ENCODE measurements around the gene FAM193B.
"Not testable (repeated sequence)": the region's sequence is repeated elsewhere in the genome, so short reads cannot be mapped to it uniquely, and the experiment has no call there.

Gene FAM193B

DNA sequence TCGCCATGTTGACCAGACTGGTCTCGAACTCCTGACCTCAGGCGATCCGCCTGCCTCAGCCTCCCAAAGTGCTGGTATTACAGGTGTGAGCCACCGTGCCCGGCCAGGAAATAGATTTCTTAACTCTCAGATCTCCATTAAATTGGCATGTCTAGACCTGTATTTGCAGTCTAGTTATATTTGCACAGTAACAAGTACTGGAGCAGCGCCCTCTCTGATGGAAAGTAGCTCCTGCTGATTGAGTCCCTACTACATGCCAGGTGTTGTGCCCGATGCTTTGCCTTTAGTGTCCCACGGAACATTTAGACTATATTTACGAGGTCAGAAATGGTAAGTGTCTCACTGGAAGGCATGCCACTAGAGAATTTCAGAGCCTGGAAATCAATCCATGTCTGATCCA is 21.8 kb upstream of the FAM193B start:
- DNase-seq (ENCODE audit: low spot score): no peak

DNA sequence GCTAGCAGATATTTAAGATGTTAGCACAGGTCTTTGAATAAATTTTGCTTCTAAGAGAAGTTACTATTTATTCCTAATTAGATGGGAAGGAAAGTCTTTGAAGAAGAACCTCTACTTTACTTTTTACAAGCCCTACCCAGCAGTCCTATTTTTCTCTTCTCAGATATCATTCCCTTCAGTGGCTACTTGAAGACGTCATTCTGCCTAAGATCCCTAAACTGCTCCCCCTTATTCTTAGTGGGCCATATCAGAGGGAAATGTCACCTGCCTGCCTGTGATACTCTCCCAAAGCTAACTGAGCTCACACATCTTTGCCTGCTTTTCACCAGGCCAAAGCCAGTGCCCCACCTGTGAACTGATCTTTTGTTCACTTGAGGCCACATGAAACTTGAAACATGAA is 21.1 kb upstream of the FAM193B start:
- DNase-seq (ENCODE audit: low spot score): no peak

DNA sequence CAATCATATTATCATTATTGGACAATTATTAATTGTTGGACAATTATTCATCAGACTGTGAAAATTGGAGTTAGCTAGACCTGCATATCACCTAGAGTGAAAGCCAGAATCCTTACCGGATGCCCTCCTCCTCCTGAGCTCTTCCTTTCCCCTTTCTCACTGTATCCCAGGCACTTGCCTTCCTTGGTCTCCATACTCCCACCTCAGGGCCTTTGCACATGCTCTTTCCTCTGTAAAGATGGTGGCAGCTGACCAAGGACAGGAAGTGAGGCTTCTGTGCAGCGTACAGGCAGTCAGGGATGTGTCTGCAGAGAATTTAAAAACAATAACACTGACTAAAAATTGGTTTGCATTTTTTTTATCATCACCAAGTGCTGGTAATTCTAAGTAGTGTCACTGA is 15.5 kb upstream of the FAM193B start:
- DNase-seq (ENCODE audit: low spot score): no peak

DNA sequence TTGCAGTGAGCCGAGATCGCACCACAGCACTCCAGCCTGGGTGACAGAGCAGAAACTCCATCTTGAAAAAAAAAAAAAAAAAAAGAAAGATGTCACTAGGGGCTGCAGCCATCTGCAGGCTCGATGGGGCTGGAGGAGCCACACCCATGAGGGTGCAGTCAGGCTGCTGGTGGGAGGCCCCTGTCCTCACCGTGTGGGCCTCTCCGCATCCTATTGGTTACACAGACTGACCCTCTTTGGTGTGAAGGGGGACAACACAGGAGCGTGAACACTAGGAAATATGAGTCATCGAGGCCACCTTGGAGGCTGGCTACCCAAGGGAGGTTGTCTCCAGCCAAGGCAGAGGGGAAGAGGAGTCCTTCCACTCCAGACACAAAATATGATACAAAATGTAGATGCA is 14.0 kb upstream of the FAM193B start:
- DNase-seq (ENCODE audit: low spot score): no peak

DNA sequence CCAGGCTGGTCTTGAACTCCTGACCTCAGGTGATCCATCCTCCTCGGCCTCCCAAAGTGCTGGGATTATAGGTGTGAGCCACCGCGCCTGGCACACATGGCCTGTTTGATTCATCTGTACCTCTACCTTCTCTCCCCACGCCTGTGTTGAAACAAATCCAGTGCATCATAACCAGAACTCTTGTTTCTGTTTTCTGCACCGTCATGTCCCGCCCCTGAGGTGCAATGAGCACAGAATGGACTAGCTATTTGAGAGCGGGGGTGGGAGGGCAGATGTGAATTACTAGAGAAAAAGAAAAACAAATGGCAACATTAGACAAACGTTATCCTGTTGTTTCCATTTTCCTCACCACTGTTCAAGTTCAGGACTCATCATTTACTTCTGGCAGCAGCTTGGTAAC is 10.7 kb upstream of the FAM193B start:
- DNase-seq (ENCODE audit: low spot score): no peak

DNA sequence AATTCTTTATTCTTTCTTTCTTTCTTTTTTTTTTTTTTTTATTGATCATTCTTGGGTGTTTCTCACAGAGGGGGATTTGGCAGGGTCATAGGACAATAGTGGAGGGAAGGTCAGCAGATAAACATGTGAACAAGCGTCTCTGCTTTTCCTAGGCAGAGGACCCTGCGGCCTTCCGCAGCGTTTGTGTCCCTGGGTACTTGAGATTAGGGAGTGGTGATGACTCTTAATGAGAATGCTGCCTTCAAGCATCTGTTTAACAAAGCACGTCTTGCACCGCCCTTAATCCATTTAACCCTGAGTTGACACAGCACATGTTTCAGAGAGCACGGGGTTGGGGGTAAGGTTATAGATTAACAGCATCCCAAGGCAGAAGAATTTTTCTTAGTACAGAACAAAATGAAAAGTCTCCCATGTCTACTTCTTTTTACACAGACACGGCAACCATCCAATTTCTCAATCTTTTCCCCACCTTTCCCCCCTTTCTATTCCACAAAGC is 5.1 kb upstream of the FAM193B start:
- not testable (repeated sequence) for DNase-seq (ENCODE audit: low spot score)

DNA sequence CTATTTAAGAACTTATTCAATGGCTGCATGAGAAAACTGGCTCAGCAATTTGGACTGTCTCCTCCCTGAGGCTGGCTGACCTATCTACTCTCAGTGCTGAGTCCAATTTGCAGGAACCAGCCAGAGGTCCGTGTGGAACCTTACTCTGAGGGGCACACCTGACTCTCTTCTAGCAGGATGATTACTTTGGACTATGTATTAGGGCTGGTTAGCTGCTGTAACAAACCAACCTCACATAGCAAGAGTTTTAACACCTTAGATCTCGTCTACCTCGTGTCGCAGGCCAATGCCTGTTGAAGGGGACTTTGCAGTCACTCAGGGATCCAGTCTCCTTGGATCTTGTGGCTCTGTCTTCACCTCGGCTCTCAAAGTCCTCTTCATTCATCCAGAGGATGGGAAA is 3.4 kb upstream of the FAM193B start:
- no peak for DNase-seq (ENCODE audit: low spot score)

DNA sequence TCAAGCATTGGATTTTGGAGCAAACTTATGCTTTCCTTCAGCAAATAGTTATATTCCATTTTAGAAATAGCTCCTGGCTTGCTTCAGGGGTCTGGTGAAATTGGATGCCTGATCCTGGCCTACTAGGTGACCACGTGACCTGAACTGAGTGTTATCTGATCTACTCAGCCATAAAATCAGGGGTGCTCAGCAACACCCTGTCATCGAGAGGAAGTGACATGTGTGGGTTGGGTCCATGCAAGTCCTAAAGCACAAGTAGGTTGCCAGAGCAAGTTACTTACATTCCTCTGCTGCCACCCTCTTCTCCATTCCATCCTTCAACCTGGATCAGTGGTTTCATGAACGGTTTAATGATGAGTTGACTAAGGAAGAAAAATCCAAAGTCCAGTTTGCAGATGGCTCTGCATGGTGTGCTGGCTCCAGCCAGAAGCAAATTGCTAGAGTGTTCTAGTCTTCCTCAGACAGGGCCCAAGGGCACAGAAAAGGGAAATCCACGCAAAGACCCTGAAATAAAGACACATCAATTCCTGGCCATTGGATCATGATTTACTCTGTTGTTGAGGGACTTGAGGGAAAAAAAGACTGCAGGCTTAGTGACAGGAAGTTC is 2.8 kb upstream of the FAM193B start:
- DNase-seq (ENCODE audit: low spot score): peak; percentile 24

DNA sequence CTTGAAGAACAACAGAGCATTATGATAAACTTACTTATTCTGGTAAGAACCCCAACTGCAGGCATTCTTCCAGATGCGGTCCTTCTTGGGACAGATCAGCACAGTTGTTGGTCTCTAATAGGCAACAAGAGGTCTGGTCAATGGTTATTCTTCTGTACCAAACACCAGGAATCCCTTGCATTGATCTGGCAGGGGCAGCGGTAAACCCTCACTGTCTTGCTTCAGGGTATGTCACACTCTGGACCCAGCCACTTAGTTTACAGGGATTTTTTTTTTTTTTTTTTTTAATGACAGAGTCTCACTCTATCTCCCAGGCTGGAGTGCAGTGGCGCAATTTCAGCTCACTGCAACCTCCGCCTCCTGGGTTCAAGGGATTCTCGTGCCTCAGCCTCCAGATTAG is 1.3 kb upstream of the FAM193B start:
- DNase-seq (ENCODE audit: low spot score): no peak

DNA sequence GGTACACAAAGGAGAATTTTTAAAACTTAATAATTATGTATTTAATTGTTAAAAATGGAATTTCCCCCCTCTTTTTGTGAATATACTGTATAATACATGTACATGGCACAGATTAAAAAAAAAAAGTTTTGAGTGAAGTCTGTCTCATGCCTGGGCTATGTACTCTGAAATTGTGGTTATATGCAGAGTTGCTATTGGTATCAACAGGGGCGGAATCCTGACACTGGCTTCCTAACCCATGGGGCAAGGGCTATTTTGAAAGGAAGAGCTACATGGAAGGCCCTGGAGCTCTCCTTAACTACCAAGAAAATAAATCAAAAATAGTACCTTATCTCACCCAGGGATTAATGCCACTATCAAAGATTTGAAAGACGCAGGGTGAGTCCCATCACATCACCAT is 865 bp upstream of the FAM193B start:
- no peak for DNase-seq (ENCODE audit: low spot score)

DNA sequence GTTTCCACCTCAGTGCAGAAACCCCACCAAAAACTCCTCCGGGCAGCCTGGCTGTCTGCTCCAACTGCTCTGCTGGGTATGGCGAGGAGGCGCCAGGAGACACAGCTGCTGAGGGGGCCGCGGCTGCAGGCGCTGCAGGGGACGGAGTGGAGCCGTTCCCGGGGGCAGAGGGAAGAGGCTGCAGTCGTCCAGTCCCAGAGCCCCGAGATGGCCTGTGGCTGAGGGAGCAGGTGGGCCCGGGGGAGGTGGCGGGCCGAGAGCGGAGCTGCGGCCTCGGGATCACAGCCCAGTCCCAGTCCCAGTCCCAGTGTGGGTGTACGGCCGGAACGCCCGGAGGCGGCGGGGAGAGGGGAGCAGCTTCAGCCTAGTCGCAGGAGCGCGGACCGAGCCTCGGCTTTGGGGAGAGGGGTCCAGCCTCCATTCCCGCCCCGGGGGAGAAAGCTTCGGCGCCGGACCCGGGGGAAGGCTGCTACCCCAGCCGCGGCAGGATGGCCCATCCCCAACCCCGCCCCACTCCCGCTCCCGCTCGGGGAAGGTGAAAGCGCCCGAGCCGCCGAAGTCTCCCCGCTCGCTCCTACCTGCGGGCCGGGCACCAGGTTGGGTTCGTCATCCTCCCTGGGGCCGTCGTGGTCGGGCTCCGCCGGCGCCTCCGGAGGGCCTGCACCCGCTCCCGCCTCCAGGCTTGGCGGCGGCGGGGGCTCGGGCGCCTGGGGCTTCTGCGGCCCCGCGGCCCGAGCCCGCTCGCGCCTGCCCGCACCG is 513 bp downstream of the FAM193B start:
- DNase-seq (ENCODE audit: low spot score): peak; percentile 32

DNA sequence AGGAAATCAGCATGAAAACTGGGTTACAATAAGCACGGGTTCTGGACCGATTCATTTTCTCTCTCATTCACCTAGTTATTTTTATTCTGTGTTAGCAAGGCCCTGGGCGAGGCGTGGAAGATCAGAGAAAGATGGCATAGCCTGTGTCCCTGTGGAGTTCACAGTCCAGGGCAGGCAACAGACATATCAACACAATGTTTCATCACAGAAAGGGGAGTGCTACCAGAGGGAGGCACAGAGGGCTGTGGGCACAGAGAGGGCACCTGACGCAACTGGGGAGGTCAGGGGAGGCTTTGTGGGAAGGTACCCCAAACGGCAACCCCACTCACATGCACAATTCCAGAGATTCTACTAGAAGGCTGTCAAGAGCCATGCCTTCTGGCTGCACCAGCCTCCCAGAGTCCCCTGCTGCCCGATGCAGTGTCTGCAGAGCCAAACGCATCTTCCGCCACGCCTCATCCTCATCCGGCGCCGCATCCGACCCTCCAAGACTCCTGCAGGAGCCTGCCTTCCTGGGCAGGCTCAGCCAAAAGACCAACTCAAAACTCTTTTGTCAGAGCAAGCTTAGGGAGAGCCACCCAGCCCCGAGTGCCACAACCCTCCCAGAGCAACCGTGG is 1.4 kb downstream of the FAM193B start:
- no peak for DNase-seq (ENCODE audit: low spot score)

DNA sequence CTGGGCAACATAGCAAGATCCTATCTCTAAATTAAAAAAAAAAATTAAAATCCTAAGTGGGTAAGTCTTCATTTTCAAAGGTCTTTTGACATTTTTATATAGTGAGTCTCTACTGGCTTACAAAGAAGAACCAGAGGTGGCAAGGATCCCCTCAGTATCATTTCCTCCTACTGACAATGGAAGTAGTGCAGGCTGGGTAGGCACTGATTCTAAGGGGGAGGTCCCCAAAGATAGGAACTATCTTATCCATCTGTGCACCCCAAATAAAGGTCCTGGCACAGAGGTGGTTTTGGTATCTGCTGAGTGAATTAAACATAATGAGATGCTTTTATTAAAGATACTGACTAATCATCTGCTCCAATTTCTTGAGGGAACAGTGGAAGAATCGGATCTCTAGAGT is 4.2 kb downstream of the FAM193B start:
- DNase-seq (ENCODE audit: low spot score): no peak

DNA sequence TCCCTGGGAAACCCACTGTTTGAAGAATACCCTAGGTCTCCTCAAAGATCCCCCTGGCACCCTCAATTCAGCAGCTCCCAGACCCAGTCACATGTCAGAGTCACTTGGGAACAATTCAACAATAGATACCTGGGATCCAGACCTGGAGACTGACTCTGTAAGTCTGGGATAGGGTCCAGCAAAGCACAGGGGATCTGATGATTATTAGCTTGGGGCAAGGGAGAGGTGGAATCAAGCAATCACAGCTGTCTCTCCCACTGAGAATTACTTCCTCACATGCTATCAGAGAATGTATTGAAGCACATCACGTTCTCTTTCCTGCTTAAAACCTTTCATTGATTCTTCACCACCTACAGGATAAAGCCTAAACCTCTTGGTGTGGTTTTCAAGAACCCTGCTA is 5.9 kb downstream of the FAM193B start:
- no peak for DNase-seq (ENCODE audit: low spot score)

DNA sequence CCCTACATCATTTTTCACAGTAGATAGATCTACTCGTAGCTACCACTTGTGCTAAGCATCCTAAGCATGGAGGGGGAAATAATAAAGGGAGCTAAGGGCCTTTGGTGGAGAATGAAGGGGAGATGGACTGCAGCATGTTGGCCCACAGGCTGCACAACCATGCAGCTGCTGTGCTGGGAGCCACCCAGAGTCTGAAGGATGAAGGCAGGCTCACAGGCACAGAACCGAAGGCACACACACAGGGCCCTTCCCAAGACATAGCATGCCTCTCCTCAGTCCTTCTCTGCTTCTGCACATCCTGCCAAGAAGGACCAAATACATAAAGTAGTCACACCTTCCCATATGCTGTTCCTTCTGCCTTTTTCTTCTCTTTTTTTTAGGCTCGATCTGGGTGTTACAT is 6.6 kb downstream of the FAM193B start:
- DNase-seq (ENCODE audit: low spot score): no peak

DNA sequence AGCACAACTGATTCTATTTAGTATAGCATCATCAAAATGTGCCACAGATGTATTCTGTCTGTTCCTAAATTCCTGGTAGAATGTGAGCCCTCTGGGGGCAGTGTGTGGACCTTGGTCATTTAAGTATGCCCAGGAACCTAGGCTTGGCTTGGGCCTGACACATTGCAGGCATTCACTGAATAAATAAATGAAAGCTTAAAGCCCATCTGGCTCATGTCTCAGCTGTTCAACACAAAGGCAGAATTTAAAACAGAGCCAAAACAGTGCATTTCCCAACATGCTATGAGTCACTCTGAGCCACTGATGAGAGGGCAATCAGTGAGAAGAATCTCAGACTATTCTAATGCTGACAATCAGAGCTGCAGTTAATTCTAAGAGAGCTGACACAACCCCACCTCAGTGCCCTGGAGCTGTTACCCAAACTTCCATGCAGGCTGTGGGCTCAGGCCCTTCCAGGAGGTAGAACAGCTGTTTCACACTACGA is 8.1 kb downstream of the FAM193B start:
- DNase-seq (ENCODE audit: low spot score): no peak

DNA sequence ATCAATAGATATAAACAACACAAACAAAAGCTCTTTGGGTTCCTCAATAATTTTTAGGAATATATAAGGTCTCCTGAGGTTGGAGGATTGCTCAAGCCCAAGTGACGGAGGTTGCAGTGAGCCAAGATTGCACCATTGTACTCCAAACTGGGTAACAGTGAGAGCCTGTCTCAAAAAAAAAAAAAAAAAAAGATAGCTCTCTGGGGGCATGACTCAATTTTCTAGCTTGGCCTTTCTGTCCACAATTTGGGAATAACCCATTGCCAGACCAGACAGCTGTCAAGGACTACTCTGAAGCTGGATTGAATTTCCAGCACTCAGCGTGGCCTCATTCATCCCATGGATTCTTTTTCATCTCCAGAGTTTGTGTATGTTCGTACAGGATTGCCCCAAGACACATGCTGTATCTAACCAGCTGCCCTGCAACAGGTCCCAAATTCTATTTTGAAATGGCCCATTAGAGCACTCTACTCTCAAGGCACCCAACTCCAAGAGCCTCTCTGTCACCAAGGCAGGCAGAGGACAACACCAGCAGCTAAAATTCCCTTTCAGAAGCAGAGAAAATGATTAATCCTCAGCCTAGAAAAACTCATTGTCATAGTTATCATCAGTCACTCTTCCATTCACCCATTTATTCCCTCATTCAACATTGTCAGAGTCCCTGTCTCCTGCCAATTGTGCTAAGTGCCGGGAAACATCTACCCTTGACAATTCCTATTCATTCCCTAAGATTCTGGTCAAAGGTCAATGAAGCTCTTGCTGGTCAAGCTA is 8.7 kb downstream of the FAM193B start:
- DNase-seq (ENCODE audit: low spot score): no peak

DNA sequence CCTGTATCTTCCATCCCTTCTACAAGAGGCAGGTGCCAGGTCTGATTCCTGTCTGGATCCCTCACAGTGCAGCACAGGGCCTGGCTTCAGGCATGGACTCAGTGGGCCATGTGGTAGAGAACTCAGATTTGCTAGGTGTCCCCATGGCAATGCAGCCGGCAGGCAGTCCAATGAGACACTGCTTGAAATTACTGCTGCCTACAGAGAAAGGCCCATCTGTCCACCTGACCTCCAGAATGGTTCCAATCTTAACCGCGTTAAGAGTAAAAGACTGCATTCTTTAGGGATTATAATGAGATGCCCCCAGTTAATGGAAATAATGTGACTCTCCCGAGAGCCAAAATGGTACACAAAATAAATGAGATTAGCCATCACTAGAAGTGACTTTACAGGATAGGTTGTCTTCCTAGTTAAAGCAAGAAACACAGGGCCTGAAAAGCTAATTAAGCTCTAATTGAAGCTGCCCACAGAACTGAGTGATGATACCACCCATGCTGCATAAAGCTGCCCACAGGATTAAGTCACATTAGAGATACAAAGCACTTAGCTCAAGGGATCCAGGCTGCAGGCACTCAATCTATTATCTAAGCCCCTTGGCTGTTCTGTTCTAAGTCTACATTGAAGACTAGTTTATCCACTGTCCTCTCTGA is 11.4 kb downstream of the FAM193B start:
- no peak for DNase-seq (ENCODE audit: low spot score)

DNA sequence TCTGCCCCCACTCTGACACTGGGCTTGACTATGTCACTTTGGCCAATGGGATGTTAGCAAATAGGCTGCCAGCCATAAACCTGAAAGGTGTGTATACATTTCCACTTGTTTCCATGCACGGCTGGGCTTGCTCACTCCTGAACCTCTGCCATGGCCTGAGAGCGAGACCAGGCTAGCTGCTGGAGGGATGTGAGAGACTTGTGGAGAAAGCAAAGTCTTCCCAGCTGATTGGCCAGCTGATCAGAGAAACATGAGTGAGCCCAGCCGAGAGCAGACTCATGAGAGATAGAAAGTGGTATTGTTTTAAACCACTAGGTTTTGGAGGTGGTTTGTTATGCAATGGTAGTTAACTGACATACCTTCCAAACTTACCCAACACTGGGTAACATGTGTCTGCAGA is 13.9 kb downstream of the FAM193B start:
- DNase-seq (ENCODE audit: low spot score): no peak

DNA sequence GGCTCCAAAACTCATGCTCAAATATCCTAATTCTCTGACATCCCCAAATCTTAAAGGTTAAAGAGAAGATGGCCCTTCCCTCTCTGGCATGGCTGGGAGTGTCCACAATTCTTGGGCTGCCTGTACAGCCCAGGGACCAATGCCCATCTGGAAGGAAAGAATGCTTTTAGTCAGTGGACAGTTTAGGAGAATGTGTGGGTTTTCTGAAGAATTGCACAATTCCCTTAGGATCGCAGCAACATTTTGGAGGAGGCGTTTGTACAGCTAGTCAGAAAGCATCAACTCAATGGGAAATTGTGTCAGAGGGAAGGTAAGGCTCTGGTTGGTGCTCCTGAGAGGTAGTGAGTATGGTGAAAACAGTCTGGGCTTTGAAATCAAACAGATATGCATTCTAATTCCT is 15.0 kb downstream of the FAM193B start:
- no peak for DNase-seq (ENCODE audit: low spot score)

DNA sequence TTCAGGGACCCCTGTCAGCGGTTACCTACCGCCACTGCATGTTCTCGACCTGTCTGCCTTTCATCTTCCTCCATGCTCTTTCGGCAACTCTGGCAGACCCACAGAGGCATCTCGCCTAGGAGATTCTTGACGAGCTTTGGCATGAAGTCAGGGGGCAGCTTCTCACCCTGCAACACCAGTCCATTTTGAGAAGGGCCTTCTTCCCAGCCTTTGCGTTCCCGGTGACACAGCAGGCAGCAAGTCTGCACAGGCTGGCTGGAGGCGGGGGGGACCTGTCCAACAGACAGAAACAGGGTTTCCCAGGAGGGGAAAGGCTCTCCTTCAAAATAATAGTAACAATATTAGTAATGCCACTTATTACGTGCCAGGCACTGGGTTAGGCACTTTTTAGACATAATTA is 15.5 kb downstream of the FAM193B start:
- DNase-seq (ENCODE audit: low spot score): no peak
